K562 (cell line): ENCODE results near the gene SH3D19. TPM values are rescaled to one million over a fixed set of nuclear protein-coding genes. Genes with fewer than 3 reads are reported as not detected.

ENCODE experiments used
- ATAC-seq: fragments of 200-7000 bp; cut with Tn5 transposase; 3 replicates; pipeline ENCODE4 v1.9.1; 2020; ENCODE audit warnings: moderate library complexity
- BruUV-seq: library from RNA; stranded (reverse); fragments of 400-500 nt; replicated peaks from 2 replicates; lab custom pipeline; 2021; lab: Mats Ljungman, UMichigan
- CTCF ChIA-PET: fragments of 300-600 bp; formaldehyde crosslinking; extraction: SDS; loops from one replicate; lab custom pipeline; 2021; ENCODE audit warnings: low intra/inter-chr PET ratio; lab: Yijun Ruan, JAX
- POLR2A ChIA-PET: fragments of 300-600, 350-650 bp; sonication (Branson Sonifier 250); formaldehyde crosslinking; extraction: SDS; loops from one replicate; lab custom pipeline; 2021; ENCODE audit warnings: antibody characterized with exemption, inconsistent platforms; lab: Yijun Ruan, JAX
- DNase-seq, 4 experiments: peaks; one replicate each; pipeline versions ENCODE4 v3.0.0 to v3.0.0-alpha.2; 2011 to 2018; ENCODE audit warnings: low spot score in 3 of 4, mixed read lengths in 3 of 4; ENCODE audit errors: extremely low read depth in 1 of 4
- FAIRE-seq: peaks from 2 replicates; lab custom pipeline; 2011; peaks lifted over from hg19 to GRCh38; lab: Jason Lieb, UNC
- H2AFZ ChIP-seq: 2 replicates; pipeline ENCODE4 v1.6.0; 2011; ENCODE audit warnings: low read depth, low read length, control low read depth, inconsistent platforms
- H3K27ac ChIP-seq: fragments of 200-600 bp; 3 replicates; pipeline ENCODE4 v1.8.0; 2011; ENCODE audit warnings: low read depth, mild to moderate bottlenecking, control low read depth, inconsistent platforms, low read length, moderate library complexity, mixed read lengths; ENCODE audit errors: extremely low read depth
- H3K27me3 ChIP-seq, 2 experiments: fragments of 300-600 bp in 1 of 2; 2 replicates in 1 of 2; 3 replicates in 1 of 2; pipeline versions ENCODE4 v1.6.0 to v1.8.0; 2011; ENCODE audit warnings: inconsistent platforms in 2 of 2, low read length in 2 of 2, mild to moderate bottlenecking in 1 of 2, mixed read lengths in 1 of 2, moderate library complexity in 1 of 2; ENCODE audit not compliant: control insufficient read depth in 2 of 2, insufficient read depth in 2 of 2
- H3K36me3 ChIP-seq: fragments of 300-600 bp; 3 replicates; pipeline ENCODE4 v1.8.0; 2011; ENCODE audit warnings: mild to moderate bottlenecking, low read length, inconsistent platforms; ENCODE audit not compliant: control insufficient read depth, insufficient read depth
- H3K4me1 ChIP-seq, 2 experiments: fragments of 200-600 bp in 1 of 2; replicated peaks in 1 of 2; 2 replicates in 1 of 2; 3 replicates in 1 of 2; pipeline versions ENCODE4 v1.5.1 to v1.8.0; 2011; ENCODE audit warnings: inconsistent platforms in 2 of 2, low read length in 2 of 2, mild to moderate bottlenecking in 1 of 2, mixed read lengths in 1 of 2, moderate library complexity in 1 of 2; ENCODE audit not compliant: control insufficient read depth in 2 of 2, insufficient read depth in 2 of 2
- H3K4me2 ChIP-seq: 2 replicates; pipeline ENCODE4 v1.6.1; 2011; ENCODE audit warnings: low read length, control low read depth, inconsistent platforms, mixed read lengths; ENCODE audit not compliant: insufficient read depth
- H3K4me3 ChIP-seq: fragments of 200-600 bp; sonication (generic), shearing (Covaris generic); 2 replicates; pipeline ENCODE4 v1.5.1; 2016; ENCODE audit warnings: control low read depth, inconsistent platforms
- H3K79me2 ChIP-seq: fragments of 200-600 bp; 3 replicates; pipeline ENCODE4 v1.8.0; 2011; ENCODE audit warnings: low read length, inconsistent platforms; ENCODE audit not compliant: control insufficient read depth, insufficient read depth
- H3K9ac ChIP-seq, 2 experiments: 2 replicates each; pipeline versions ENCODE4 v1.6.0 to v1.6.1; 2011; ENCODE audit warnings: low read depth in 2 of 2, low read length in 2 of 2, control low read depth in 1 of 2, inconsistent platforms in 1 of 2, mild to moderate bottlenecking in 1 of 2, mixed read lengths in 1 of 2; ENCODE audit not compliant: insufficient read depth in 1 of 2
- H3K9me1 ChIP-seq: one replicate; pipeline ENCODE4 v1.6.0; 2011; ENCODE audit warnings: inconsistent platforms, mild to moderate bottlenecking, low read length, moderate library complexity; ENCODE audit not compliant: control insufficient read depth, insufficient read depth
- H3K9me3 ChIP-seq: replicated peaks from 2 replicates; pipeline ENCODE4 v1.5.1; 2011; ENCODE audit warnings: low read depth, low read length, inconsistent platforms; ENCODE audit not compliant: control insufficient read depth, insufficient read depth
- H4K20me1 ChIP-seq: replicated peaks from 2 replicates; pipeline ENCODE4 v1.6.1; 2011; ENCODE audit warnings: low read length, inconsistent platforms, mixed read lengths; ENCODE audit not compliant: control insufficient read depth, insufficient read depth
- ARID1B ChIP-seq: fragments of 450-650 bp; IDR thresholded peaks from 2 replicates; pipeline ENCODE4 v1.6.1; 2016; ENCODE audit warnings: antibody characterized with exemption, mild to moderate bottlenecking, inconsistent platforms
- BRD4 ChIP-seq: fragments of 200-600 bp; sonication (generic); IDR thresholded peaks from 2 replicates; pipeline ENCODE4 v1.6.1; 2017; ENCODE audit warnings: inconsistent platforms
- DDX20 ChIP-seq: fragments of 450-650 bp; IDR thresholded peaks from 2 replicates; pipeline ENCODE4 v1.6.1; 2016; ENCODE audit warnings: missing genetic modification characterization, low read depth, mild to moderate bottlenecking, missing compliant biosample characterization, moderate library complexity
- MTA3 ChIP-seq: fragments of 450-650 bp; formaldehyde crosslinking; IDR thresholded peaks from 2 replicates; pipeline ENCODE4 v1.6.1; 2017; ENCODE audit warnings: mild to moderate bottlenecking, borderline replicate concordance
- NR3C1 ChIP-seq: sonication (generic); formaldehyde crosslinking; IDR thresholded peaks from 2 replicates; pipeline ENCODE4 v1.8.1; 2022; ENCODE audit warnings: missing genetic modification reagents
- PRMT5 ChIP-seq: sonication (generic); formaldehyde crosslinking; IDR thresholded peaks from 2 replicates; pipeline ENCODE4 v1.5.0; 2020; ENCODE audit warnings: missing genetic modification reagents
- TAF1 ChIP-seq: IDR thresholded peaks from 2 replicates; pipeline ENCODE4 v1.6.1; 2011; ENCODE audit warnings: mild to moderate bottlenecking, low read length, moderate library complexity; ENCODE audit not compliant: insufficient read depth, control insufficient read depth, severe bottlenecking; ENCODE audit errors: extremely low read depth
- TCF7 ChIP-seq: sonication (generic); IDR thresholded peaks from 2 replicates; pipeline ENCODE4 v1.6.1; 2016; ENCODE audit warnings: antibody characterized with exemption, borderline replicate concordance
- ZKSCAN8 ChIP-seq: fragments of 200-800 bp; sonication (Bioruptor generic); IDR thresholded peaks from 2 replicates; pipeline ENCODE4 v1.6.1; 2016; ENCODE audit warnings: missing genetic modification characterization, missing compliant biosample characterization
- WGBS: fragments of 100-300 bp; shearing (Covaris generic); methylation state at CpG from one replicate; pipeline ENCODE4 v1.1.6; 2016; ENCODE audit warnings: low coverage, mixed read lengths; ENCODE audit not compliant: insufficient coverage; ENCODE audit errors: missing lambda C conversion rate; 5-methylcytosine and 5-hydroxymethylcytosine counted together
- in situ Hi-C: fragments of 300-500 bp; cut with MboI; formaldehyde crosslinking; loops from 4 replicates; pipeline ENCODE4 v1.15.0; 2018; ENCODE audit warnings: inconsistent platforms, mixed read lengths
- intact Hi-C: fragments of 100-400 bp; cut with micrococcal nuclease; formaldehyde crosslinking; loops from 2 replicates; pipeline ENCODE4 v1.14.2; 2022
- polyA plus RNA-seq, 8 experiments: library from polyadenylated mRNA; depleted of rRNA in 4 of 8; stranded (reverse) in 5 of 8; unstranded in 3 of 8; fragments of >200 nt; fragmentation: Nextera tagmentation in 2 of 8; fragmentation: Illumina TruSeq in 1 of 8; extraction: Ambion mirVana in 2 of 8; extraction: Trizol in 1 of 8; gene quantifications; 2 replicates each; pipeline versions ENCODE4 v1.2.1 to v1.2.3, GENCODE V29; 2011 to 2014; ENCODE audit warnings: inconsistent platforms in 1 of 8, missing spikeins in 1 of 8
- total RNA-seq, 7 experiments: library from RNA; depleted of rRNA in 6 of 7; stranded (reverse); fragments of >200 nt in 6 of 7; fragmentation: Illumina TruSeq in 2 of 7; extraction: Trizol in 2 of 7; gene quantifications; 2 replicates each; pipeline versions ENCODE4 v1.2.1 to v1.2.3, GENCODE V29; 2011 to 2021; ENCODE audit warnings: low replicate concordance in 1 of 7
- TF ChIP-seq, protein P1 (sequence below), 3 experiments: fragments of 200-800 bp in 1 of 3; sonication (Bioruptor generic) in 1 of 3; sonication (generic) in 1 of 3; formaldehyde crosslinking in 1 of 3; IDR thresholded peaks; 2 replicates each; pipeline versions ENCODE4 v1.6.1 to v1.8.0; 2016 to 2022; ENCODE audit warnings: mild to moderate bottlenecking in 2 of 3, missing compliant biosample characterization in 2 of 3, missing genetic modification characterization in 2 of 3, missing genetic modification reagents in 1 of 3
- TF ChIP-seq, protein P2 (sequence below): fragments of 450-650 bp; IDR thresholded peaks from 2 replicates; pipeline ENCODE4 v1.6.1; 2014; ENCODE audit warnings: low read depth, mild to moderate bottlenecking, moderate library complexity, borderline replicate concordance
- TF ChIP-seq, protein P3 (sequence below), 3 experiments: fragments of 200-800 bp in 1 of 3; fragments of 250-450 bp in 1 of 3; fragments of 450-650 bp in 1 of 3; sonication (Bioruptor Pico) in 1 of 3; sonication (Bioruptor generic) in 1 of 3; formaldehyde crosslinking in 1 of 3; IDR thresholded peaks; 2 replicates each; pipeline versions ENCODE4 v1.6.1 to v1.8.0; 2016 to 2022; ENCODE audit warnings: mild to moderate bottlenecking in 2 of 3, missing genetic modification characterization in 2 of 3, missing compliant biosample characterization in 1 of 3, moderate library complexity in 1 of 3
- TF ChIP-seq, protein P4 (sequence below): fragments of 250-450 bp; sonication (Bioruptor Pico); IDR thresholded peaks from 2 replicates; pipeline ENCODE4 v1.9.0; 2021; ENCODE audit warnings: mild to moderate bottlenecking, inconsistent platforms

Gene SH3D19
- total and polyA plus RNA-seq, 9 of the 15 experiments (the other 6 are each of a cell fraction or from before 2014, with no cell fraction given): 0.42 to 2.2 (median 1.1) TPM; not detected in 6

DNA sequence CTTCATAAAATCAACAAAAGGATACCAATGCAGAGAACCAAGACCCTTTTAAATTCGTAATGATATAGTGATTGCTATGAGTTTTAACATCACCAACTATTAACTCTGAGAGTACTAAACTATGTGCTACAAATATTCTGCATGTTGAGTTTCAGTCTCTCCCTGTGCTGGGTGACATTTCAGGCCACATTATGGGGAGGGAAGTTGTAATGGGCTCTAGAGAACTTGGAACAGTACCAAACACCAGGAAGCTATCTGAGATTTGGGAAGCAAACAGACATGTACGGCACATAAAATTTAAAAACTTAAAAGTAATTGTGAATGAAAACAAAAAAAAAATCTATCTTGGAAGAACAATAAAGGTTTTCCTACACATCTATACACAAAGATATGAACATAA lies 108.1 kb downstream of the SH3D19 start:
- ChIA-PET CTCF (no interaction called here), POLR2A (no interaction called here)
- intact Hi-C loops (no loop called here), in situ Hi-C loops (no loop called here)
- ATAC-seq (no peak), DNase-seq (no peak), FAIRE-seq (no peak)
- Histone ChIP-seq H3K4me1 (peaks cover 0 to 3% of the 10 kb centered on the region in 2 experiments; a peak in 2 of 5 replicates), H3K27ac (no peak overlapping the region), H3K9me1 (no peaks in the 10 kb centered on the region), H3K9me3 (no peaks in the 10 kb centered on the region), H3K4me2 (no peak overlapping the region), H3K79me2 (no peaks in the 10 kb centered on the region), H3K9ac (no peak overlapping the region), H4K20me1 (no peaks in the 10 kb centered on the region), H3K4me3 (no peak overlapping the region), H3K27me3 (peaks cover 0 to 2% of the 10 kb centered on the region in 2 experiments; a peak in 1 of 5 replicates), H2AFZ (no peak overlapping the region), H3K36me3 (no peaks in the 10 kb centered on the region)
- BruUV-seq: no TSS peak
- 0% methylated on average over 2 of the region's 2 CpGs for WGBS
- TF ChIP-seq, protein P1, sequence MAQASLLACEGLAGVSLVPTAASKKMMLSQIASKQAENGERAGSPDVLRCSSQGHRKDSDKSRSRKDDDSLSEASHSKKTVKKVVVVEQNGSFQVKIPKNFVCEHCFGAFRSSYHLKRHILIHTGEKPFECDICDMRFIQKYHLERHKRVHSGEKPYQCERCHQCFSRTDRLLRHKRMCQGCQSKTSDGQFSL (CRISPR knock-in tag; IDR thresholded peaks at IDR 0.05): no peak
- TF ChIP-seq, protein P1 (tag; IDR thresholded peaks at IDR 0.05): no peak
- TF ChIP-seq ZKSCAN8 (CRISPR knock-in tag): no peak
- TF ChIP-seq DDX20 (tag): no peak
- TF ChIP-seq, protein P2, sequence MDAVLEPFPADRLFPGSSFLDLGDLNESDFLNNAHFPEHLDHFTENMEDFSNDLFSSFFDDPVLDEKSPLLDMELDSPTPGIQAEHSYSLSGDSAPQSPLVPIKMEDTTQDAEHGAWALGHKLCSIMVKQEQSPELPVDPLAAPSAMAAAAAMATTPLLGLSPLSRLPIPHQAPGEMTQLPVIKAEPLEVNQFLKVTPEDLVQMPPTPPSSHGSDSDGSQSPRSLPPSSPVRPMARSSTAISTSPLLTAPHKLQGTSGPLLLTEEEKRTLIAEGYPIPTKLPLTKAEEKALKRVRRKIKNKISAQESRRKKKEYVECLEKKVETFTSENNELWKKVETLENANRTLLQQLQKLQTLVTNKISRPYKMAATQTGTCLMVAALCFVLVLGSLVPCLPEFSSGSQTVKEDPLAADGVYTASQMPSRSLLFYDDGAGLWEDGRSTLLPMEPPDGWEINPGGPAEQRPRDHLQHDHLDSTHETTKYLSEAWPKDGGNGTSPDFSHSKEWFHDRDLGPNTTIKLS: no peak
- TF ChIP-seq, protein P3, sequence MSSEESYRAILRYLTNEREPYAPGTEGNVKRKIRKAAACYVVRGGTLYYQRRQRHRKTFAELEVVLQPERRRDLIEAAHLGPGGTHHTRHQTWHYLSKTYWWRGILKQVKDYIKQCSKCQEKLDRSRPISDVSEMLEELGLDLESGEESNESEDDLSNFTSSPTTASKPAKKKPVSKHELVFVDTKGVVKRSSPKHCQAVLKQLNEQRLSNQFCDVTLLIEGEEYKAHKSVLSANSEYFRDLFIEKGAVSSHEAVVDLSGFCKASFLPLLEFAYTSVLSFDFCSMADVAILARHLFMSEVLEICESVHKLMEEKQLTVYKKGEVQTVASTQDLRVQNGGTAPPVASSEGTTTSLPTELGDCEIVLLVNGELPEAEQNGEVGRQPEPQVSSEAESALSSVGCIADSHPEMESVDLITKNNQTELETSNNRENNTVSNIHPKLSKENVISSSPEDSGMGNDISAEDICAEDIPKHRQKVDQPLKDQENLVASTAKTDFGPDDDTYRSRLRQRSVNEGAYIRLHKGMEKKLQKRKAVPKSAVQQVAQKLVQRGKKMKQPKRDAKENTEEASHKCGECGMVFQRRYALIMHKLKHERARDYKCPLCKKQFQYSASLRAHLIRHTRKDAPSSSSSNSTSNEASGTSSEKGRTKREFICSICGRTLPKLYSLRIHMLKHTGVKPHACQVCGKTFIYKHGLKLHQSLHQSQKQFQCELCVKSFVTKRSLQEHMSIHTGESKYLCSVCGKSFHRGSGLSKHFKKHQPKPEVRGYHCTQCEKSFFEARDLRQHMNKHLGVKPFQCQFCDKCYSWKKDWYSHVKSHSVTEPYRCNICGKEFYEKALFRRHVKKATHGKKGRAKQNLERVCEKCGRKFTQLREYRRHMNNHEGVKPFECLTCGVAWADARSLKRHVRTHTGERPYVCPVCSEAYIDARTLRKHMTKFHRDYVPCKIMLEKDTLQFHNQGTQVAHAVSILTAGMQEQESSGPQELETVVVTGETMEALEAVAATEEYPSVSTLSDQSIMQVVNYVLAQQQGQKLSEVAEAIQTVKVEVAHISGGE (CRISPR knock-in tag; IDR thresholded peaks at IDR 0.05): no peak
- TF ChIP-seq BRD4: no peak
- TF ChIP-seq PRMT5 (CRISPR knock-in tag): no peak
- no peak for TF ChIP-seq TAF1
- TF ChIP-seq TCF7: no peak
- TF ChIP-seq ARID1B: no peak
- TF ChIP-seq, protein P4, sequence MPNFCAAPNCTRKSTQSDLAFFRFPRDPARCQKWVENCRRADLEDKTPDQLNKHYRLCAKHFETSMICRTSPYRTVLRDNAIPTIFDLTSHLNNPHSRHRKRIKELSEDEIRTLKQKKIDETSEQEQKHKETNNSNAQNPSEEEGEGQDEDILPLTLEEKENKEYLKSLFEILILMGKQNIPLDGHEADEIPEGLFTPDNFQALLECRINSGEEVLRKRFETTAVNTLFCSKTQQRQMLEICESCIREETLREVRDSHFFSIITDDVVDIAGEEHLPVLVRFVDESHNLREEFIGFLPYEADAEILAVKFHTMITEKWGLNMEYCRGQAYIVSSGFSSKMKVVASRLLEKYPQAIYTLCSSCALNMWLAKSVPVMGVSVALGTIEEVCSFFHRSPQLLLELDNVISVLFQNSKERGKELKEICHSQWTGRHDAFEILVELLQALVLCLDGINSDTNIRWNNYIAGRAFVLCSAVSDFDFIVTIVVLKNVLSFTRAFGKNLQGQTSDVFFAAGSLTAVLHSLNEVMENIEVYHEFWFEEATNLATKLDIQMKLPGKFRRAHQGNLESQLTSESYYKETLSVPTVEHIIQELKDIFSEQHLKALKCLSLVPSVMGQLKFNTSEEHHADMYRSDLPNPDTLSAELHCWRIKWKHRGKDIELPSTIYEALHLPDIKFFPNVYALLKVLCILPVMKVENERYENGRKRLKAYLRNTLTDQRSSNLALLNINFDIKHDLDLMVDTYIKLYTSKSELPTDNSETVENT (CRISPR knock-in tag): no peak
- TF ChIP-seq NR3C1: no peak
- TF ChIP-seq MTA3: no peak
